ENCODE results near the gene SORBS2.

DNA sequence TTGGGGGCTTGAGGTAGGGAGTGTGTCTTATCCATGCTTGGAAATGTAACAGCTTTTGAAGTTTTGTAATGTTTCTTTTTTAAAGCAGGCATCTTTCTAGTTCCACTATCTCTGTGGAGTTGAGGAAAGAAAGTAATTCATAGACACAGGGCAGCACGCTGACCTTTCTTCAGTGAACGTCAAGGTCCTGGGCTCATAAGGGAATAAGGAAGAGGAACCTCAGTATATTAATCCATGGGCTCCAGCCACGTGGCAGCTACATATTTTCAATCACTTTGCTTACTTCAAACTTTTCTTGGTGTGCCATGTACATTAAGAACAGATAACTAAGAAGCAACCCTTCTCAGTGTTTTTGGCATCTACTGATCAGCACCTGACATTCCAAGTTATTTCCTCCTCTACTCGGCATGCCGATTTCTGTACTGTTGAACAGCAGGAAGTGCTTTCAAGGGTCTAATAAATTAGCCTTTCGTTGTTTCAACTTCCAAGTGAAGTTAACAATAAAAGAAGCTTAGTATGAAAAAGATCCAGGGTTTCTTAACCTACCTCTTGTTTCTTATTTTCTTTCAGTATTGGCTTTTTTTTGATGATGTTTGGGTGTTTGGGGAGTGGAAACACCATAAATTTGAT is 88.2 kb downstream of the SORBS2 start:
- TF ChIP-seq, protein P1, sequence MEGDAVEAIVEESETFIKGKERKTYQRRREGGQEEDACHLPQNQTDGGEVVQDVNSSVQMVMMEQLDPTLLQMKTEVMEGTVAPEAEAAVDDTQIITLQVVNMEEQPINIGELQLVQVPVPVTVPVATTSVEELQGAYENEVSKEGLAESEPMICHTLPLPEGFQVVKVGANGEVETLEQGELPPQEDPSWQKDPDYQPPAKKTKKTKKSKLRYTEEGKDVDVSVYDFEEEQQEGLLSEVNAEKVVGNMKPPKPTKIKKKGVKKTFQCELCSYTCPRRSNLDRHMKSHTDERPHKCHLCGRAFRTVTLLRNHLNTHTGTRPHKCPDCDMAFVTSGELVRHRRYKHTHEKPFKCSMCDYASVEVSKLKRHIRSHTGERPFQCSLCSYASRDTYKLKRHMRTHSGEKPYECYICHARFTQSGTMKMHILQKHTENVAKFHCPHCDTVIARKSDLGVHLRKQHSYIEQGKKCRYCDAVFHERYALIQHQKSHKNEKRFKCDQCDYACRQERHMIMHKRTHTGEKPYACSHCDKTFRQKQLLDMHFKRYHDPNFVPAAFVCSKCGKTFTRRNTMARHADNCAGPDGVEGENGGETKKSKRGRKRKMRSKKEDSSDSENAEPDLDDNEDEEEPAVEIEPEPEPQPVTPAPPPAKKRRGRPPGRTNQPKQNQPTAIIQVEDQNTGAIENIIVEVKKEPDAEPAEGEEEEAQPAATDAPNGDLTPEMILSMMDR (IDR thresholded peaks at IDR 0.05): no peak
- TF ChIP-seq POLR2A (IDR thresholded peaks at IDR 0.05) (no peak), POLR2AphosphoS5 (IDR thresholded peaks at IDR 0.05) (peak in 2 of 3 donors; percentile 3 to 9)
